ENCODE data around the gene ACTL6B.

DNA sequence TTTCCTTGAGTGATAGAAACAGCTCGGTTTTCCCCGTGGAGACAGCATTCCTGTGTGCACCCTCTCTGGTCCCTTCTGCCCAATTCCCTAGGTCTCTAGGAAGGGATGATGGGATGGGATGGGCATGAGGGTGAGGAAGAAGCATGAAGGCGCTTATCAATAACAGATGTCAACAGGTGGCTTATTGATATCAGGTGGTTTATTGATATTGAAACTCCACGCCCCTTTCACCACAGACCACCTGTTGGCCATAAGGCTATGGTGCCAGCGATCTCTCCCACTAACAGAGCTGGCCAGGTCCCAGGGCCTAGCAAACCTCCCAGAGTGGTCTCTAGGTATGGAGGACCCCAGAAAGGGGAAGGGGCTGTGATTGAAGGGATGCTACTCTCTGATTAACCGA, 36.0 kb downstream of the ACTL6B start:
- TF ChIP-seq, protein P1, sequence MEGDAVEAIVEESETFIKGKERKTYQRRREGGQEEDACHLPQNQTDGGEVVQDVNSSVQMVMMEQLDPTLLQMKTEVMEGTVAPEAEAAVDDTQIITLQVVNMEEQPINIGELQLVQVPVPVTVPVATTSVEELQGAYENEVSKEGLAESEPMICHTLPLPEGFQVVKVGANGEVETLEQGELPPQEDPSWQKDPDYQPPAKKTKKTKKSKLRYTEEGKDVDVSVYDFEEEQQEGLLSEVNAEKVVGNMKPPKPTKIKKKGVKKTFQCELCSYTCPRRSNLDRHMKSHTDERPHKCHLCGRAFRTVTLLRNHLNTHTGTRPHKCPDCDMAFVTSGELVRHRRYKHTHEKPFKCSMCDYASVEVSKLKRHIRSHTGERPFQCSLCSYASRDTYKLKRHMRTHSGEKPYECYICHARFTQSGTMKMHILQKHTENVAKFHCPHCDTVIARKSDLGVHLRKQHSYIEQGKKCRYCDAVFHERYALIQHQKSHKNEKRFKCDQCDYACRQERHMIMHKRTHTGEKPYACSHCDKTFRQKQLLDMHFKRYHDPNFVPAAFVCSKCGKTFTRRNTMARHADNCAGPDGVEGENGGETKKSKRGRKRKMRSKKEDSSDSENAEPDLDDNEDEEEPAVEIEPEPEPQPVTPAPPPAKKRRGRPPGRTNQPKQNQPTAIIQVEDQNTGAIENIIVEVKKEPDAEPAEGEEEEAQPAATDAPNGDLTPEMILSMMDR (IDR thresholded peaks at IDR 0.05; ENCODE audit: low read length) = no peak
- TF ChIP-seq EZH2 (IDR thresholded peaks at IDR 0.05; ENCODE audit: borderline replicate concordance, low read length) = no peak
